HepG2 (cell line): Measurements from ENCODE around the gene PDE8B. TPM values are rescaled to one million over a fixed set of nuclear protein-coding genes. Genes with fewer than 3 reads are reported as not detected.

Experiments used
- ATAC-seq: fragments of 200-7000 bp; cut with Tn5 transposase; 3 replicates; pipeline ENCODE4 v1.9.1; 2020; ENCODE audit warnings: mild to moderate bottlenecking, moderate library complexity
- BruUV-seq: library from RNA; stranded (reverse); fragments of 400-500 nt; replicated peaks from 2 replicates; lab custom pipeline; 2021; lab: Mats Ljungman, UMichigan
- CTCF ChIA-PET: fragments of 300-600 bp; formaldehyde crosslinking; extraction: SDS; loops from one replicate; lab custom pipeline; 2021; ENCODE audit warnings: low total read pairs, inconsistent platforms, low intra/inter-chr PET ratio; lab: Yijun Ruan, JAX
- POLR2A ChIA-PET: fragments of 350-600 bp; sonication (Branson Sonifier 250); formaldehyde crosslinking; loops from one replicate; lab custom pipeline; 2020; ENCODE audit warnings: antibody characterized with exemption, inconsistent platforms; lab: Yijun Ruan, JAX
- DNase-seq: peaks from one replicate; pipeline ENCODE4 v3.0.0-alpha.2; 2015; ENCODE audit warnings: low spot score
- FAIRE-seq: peaks from 3 replicates; lab custom pipeline; 2011; peaks lifted over from hg19 to GRCh38; lab: Jason Lieb, UNC
- H2AFZ ChIP-seq: one replicate; pipeline ENCODE4 v1.6.1; 2011; ENCODE audit warnings: low read length, inconsistent platforms
- H3K27ac ChIP-seq: fragments of 300-600 bp; 3 replicates; pipeline ENCODE4 v1.8.0; 2011; ENCODE audit warnings: mixed run types, mild to moderate bottlenecking, mixed read lengths, low read length, inconsistent platforms; ENCODE audit not compliant: insufficient read depth; ENCODE audit errors: extremely low read length
- H3K27me3 ChIP-seq, 2 experiments: fragments of 200-600 bp in 1 of 2; 2 replicates in 1 of 2; 3 replicates in 1 of 2; pipeline versions ENCODE4 v1.6.0 to v1.8.0; 2011; ENCODE audit warnings: low read length in 2 of 2, mild to moderate bottlenecking in 2 of 2, moderate library complexity in 2 of 2, inconsistent platforms in 1 of 2; ENCODE audit not compliant: insufficient read depth in 2 of 2, control insufficient read depth in 1 of 2
- H3K36me3 ChIP-seq, 2 experiments: fragments of 200-600 bp in 1 of 2; replicated peaks in 1 of 2; 2 replicates in 1 of 2; 3 replicates in 1 of 2; pipeline versions ENCODE4 v1.5.1 to v1.8.0; 2011; ENCODE audit warnings: low read length in 2 of 2, inconsistent platforms in 1 of 2; ENCODE audit not compliant: insufficient read depth in 2 of 2, control insufficient read depth in 1 of 2
- H3K4me1 ChIP-seq: 2 replicates; pipeline ENCODE4 v1.5.1; 2012; ENCODE audit warnings: low read length, inconsistent platforms; ENCODE audit not compliant: insufficient read depth
- H3K4me2 ChIP-seq: 2 replicates; pipeline ENCODE4 v1.6.0; 2011; ENCODE audit warnings: low read depth, low read length, inconsistent platforms
- H3K4me3 ChIP-seq, 3 experiments: fragments of 200-600 bp in 1 of 3; sonication (generic), shearing (Covaris generic) in 1 of 3; replicated peaks in 1 of 3; 2 replicates each; pipeline ENCODE4 v1.5.1; 2011 to 2016; ENCODE audit warnings: low read length in 3 of 3, inconsistent platforms in 2 of 3, low read depth in 2 of 3, mild to moderate bottlenecking in 2 of 3, control low read depth in 1 of 3, mixed read lengths in 1 of 3; ENCODE audit not compliant: insufficient read depth in 1 of 3
- H3K79me2 ChIP-seq: one replicate; pipeline ENCODE4 v1.6.1; 2011; ENCODE audit warnings: low read length, inconsistent platforms; ENCODE audit not compliant: insufficient read depth
- H3K9ac ChIP-seq: 2 replicates; pipeline ENCODE4 v1.6.0; 2011; ENCODE audit warnings: mild to moderate bottlenecking, low read depth, low read length, inconsistent platforms; ENCODE audit not compliant: insufficient read depth
- H3K9me3 ChIP-seq: 2 replicates; pipeline ENCODE4 v1.5.1; 2012; ENCODE audit warnings: mild to moderate bottlenecking, low read length
- H4K20me1 ChIP-seq: 2 replicates; pipeline ENCODE4 v1.6.0; 2011; ENCODE audit warnings: inconsistent platforms, mild to moderate bottlenecking, low read length, moderate library complexity; ENCODE audit not compliant: insufficient read depth
- ARID5B ChIP-seq: IDR thresholded peaks from 2 replicates; pipeline ENCODE4 v1.4.0; 2020; ENCODE audit warnings: mild to moderate bottlenecking, missing genetic modification reagents
- CEBPB ChIP-seq: IDR thresholded peaks from 2 replicates; pipeline ENCODE4 v1.6.1; 2011; ENCODE audit warnings: low read depth, low read length, improper control_type of control experiment, borderline replicate concordance
- CEBPG ChIP-seq: IDR thresholded peaks from 2 replicates; pipeline ENCODE4 v1.6.1; 2016
- NR2F2 ChIP-seq: IDR thresholded peaks from 2 replicates; pipeline ENCODE4 v1.6.1; 2012; ENCODE audit warnings: low read depth, inconsistent platforms, borderline replicate concordance
- ZNF362 ChIP-seq: sonication (generic); formaldehyde crosslinking; IDR thresholded peaks from 2 replicates; pipeline ENCODE4 v1.4.0; 2020; ENCODE audit warnings: missing genetic modification reagents, mild to moderate bottlenecking, borderline replicate concordance
- WGBS: methylation state at CpG from one replicate; pipeline ENCODE4 v1.1.6; 2017; ENCODE audit warnings: low lambda C conversion rate; 5-methylcytosine and 5-hydroxymethylcytosine counted together
- in situ Hi-C: cut with HindIII; loops from 2 replicates; pipeline ENCODE4 v1.10.0; 2017; ENCODE audit warnings: low pct_unique_long_range_greater_than_20kb; ENCODE audit not compliant: extremely low pct_ligation_motif_present
- intact Hi-C: fragments of 100-400 bp; cut with micrococcal nuclease; formaldehyde crosslinking; loops from one replicate; pipeline ENCODE4 v1.10.0; 2022; ENCODE audit not compliant: unreplicated experiment
- polyA plus RNA-seq, 8 experiments: library from polyadenylated mRNA; depleted of rRNA in 3 of 8; stranded (reverse) in 7 of 8; unstranded in 1 of 8; fragments of >200 nt; fragmentation: Illumina TruSeq in 4 of 8; extraction: Trizol in 4 of 8; gene quantifications; 2 replicates each; pipeline versions ENCODE4 v1.2.1 to v1.2.3, GENCODE V29; 2011 to 2016; ENCODE audit warnings: low read depth in 4 of 8, missing spikeins in 1 of 8, mixed read lengths in 1 of 8; ENCODE audit not compliant: insufficient read depth in 1 of 8
- total RNA-seq, 5 experiments: library from RNA; depleted of rRNA; stranded (reverse); fragments of >200 nt; fragmentation: Illumina TruSeq; extraction: Trizol; gene quantifications; 2 replicates each; pipeline ENCODE4 v1.2.3, GENCODE V29; 2016; ENCODE audit warnings: low read depth in 1 of 5

PDE8B gene
- total and polyA plus RNA-seq, 2 of the 13 experiments (the other 11 are each of a cell fraction or from before 2014, with no cell fraction given) = 0.07 TPM; not detected in 1

GRCh38 chr5:77358255-77359205 lies 148.1 kb downstream of the PDE8B start:
- intact Hi-C loops = no loop called here
- BruUV-seq = no TSS peak
- Histone ChIP-seq H3K4me2 (no peak overlapping the region), H3K27me3 (no peaks in the 10 kb centered on the region; a peak in 1 of 5 replicates), H3K9me3 (no peaks in the 10 kb centered on the region), H3K9ac (no peak overlapping the region), H3K79me2 (no peaks in the 10 kb centered on the region), H3K4me1 (peaks cover 8% of the 10 kb centered on the region), H4K20me1 (no peaks in the 10 kb centered on the region), H3K36me3 (no peaks in the 10 kb centered on the region), H3K27ac (no peak overlapping the region), H2AFZ (no peak overlapping the region), H3K4me3 (no peak overlapping the region)
- ATAC-seq (no peak), DNase-seq (no peak), FAIRE-seq (no peak)
- 32% methylated on average over 10 of the region's 10 CpGs for WGBS
- POLR2A ChIA-PET = no interaction called here
- CTCF ChIA-PET = no interaction called here
- TF ChIP-seq CEBPB (peak; percentile 87), NR2F2 (no peak), CEBPG (CRISPR knock-in tag) (peak; percentile 47; the same call in 1 of the 2 replicates), ZNF362 (CRISPR knock-in tag) (peak; percentile 41; the same call in 1 of the 2 replicates), ARID5B (CRISPR knock-in tag) (0 out of 2 replicates have a peak, but pooled peaks have one; percentile 11)
- in situ Hi-C loops = no loop called here
